AG09309 (cell line): ENCODE measurements around the gene KDM4C.

ENCODE experiments used
- DNase-seq: peaks from one replicate; pipeline ENCODE4 v3.0.0-alpha.2; 2010; ENCODE audit warnings: low read depth
- H3K4me3 ChIP-seq: 2 replicates; pipeline ENCODE4 v1.5.1; 2011; ENCODE audit warnings: mild to moderate bottlenecking, low read depth, low read length, moderate library complexity; ENCODE audit not compliant: control insufficient read depth
- CTCF ChIP-seq: IDR thresholded peaks from 2 replicates; pipeline ENCODE4 v1.5.1; 2011; ENCODE audit warnings: mild to moderate bottlenecking, low read depth, low read length, inconsistent platforms; ENCODE audit not compliant: insufficient read depth, control insufficient read depth; ENCODE audit errors: missing control alignments

Gene KDM4C

GRCh38 chr9:6924149-6924548 is 166.4 kb downstream of the KDM4C start:
- DNase-seq, result no peak
- TF ChIP-seq CTCF, result no peak
- H3K4me3 ChIP-seq, result no peak overlapping the region

GRCh38 chr9:6924988-6925563 is 167.3 kb downstream of the KDM4C start:
- no peak overlapping the region for H3K4me3 ChIP-seq
- DNase-seq, result no peak
- no peak for TF ChIP-seq CTCF

- H3K4me3 ChIP-seq, result no peak overlapping the region
- no peak for TF ChIP-seq CTCF
- DNase-seq, result no peak
Measured at GRCh38 chr9:6925836-6926235, 168.1 kb downstream of the KDM4C start.

GRCh38 chr9:6926436-6926835 is 168.7 kb downstream of the KDM4C start:
- TF ChIP-seq CTCF, result no peak
- no peak overlapping the region for H3K4me3 ChIP-seq
- DNase-seq, result no peak

- H3K4me3 ChIP-seq, result no peak overlapping the region
- no peak for DNase-seq
- no peak for TF ChIP-seq CTCF
Measured at GRCh38 chr9:6927838-6928237, 170.1 kb downstream of the KDM4C start.

- no peak for TF ChIP-seq CTCF
- no peak overlapping the region for H3K4me3 ChIP-seq
- no peak for DNase-seq
Measured at GRCh38 chr9:6928863-6929262, 171.1 kb downstream of the KDM4C start.
